Endothelial cell of umbilical vein (primary cell): ENCODE results near the gene MAGI1. TPM values are rescaled to one million over a fixed set of nuclear protein-coding genes. Genes with fewer than 3 reads are reported as not detected.

Experiments
- BruUV-seq: library from RNA; stranded (reverse); fragments of 400-500 nt; replicated peaks from 2 replicates; lab custom pipeline; 2021; lab: Mats Ljungman, UMichigan
- CTCF ChIA-PET: fragments of 300-600, 350-600 bp; sonication (Branson Sonifier 250); formaldehyde crosslinking; loops from one replicate; lab custom pipeline; 2021; ENCODE audit warnings: antibody characterized with exemption, inconsistent platforms; lab: Charles Lee
- POLR2A ChIA-PET: fragments of 300-600, 350-600 bp; sonication (Branson Sonifier 250); formaldehyde crosslinking; loops from one replicate; lab custom pipeline; 2021; ENCODE audit warnings: antibody characterized with exemption, inconsistent platforms; lab: Charles Lee
- DNase-seq: peaks from one replicate; pipeline ENCODE4 v3.0.0-alpha.2; 2011; ENCODE audit warnings: low read depth, low spot score
- FAIRE-seq: peaks from 2 replicates; lab custom pipeline; 2011; peaks lifted over from hg19 to GRCh38; lab: Jason Lieb, UNC
- H2AFZ ChIP-seq: 2 replicates; pipeline ENCODE4 v1.6.0; 2012; ENCODE audit warnings: low read depth, low read length, control low read depth, inconsistent platforms
- H3K27ac ChIP-seq: 2 replicates; pipeline ENCODE4 v1.5.1; 2011; ENCODE audit warnings: low read depth, mild to moderate bottlenecking, control low read depth, low read length, moderate library complexity; ENCODE audit not compliant: insufficient read depth
- H3K27me3 ChIP-seq, 2 experiments: 2 replicates each; pipeline versions ENCODE4 v1.6.0 to v1.6.1; 2011; ENCODE audit warnings: low read length in 2 of 2, mixed read lengths in 1 of 2; ENCODE audit not compliant: control insufficient read depth in 2 of 2, insufficient read depth in 2 of 2
- H3K36me3 ChIP-seq, 2 experiments: 2 replicates in 1 of 2; 3 replicates in 1 of 2; pipeline ENCODE4 v1.5.1; 2011; ENCODE audit warnings: low read length in 2 of 2, mild to moderate bottlenecking in 1 of 2, moderate library complexity in 1 of 2; ENCODE audit not compliant: control insufficient read depth in 2 of 2, insufficient read depth in 2 of 2; ENCODE audit errors: extremely low read depth in 1 of 2
- H3K4me1 ChIP-seq: 3 replicates; pipeline ENCODE4 v1.5.1; 2011; ENCODE audit warnings: mild to moderate bottlenecking, low read length; ENCODE audit not compliant: control insufficient read depth, insufficient read depth; ENCODE audit errors: extremely low read depth
- H3K4me2 ChIP-seq: 2 replicates; pipeline ENCODE4 v1.6.1; 2011; ENCODE audit warnings: low read length, control low read depth, mixed read lengths; ENCODE audit not compliant: insufficient read depth
- H3K4me3 ChIP-seq, 3 experiments: fragments of 200-600 bp in 1 of 3; sonication (generic), shearing (Covaris generic) in 1 of 3; replicated peaks in 1 of 3; 2 replicates each; pipeline ENCODE4 v1.5.1; 2011 to 2016; ENCODE audit warnings: control low read depth in 3 of 3, low read length in 3 of 3, mild to moderate bottlenecking in 2 of 3, inconsistent platforms in 1 of 3, low read depth in 1 of 3, moderate library complexity in 1 of 3; ENCODE audit not compliant: insufficient read depth in 1 of 3
- H3K79me2 ChIP-seq: 2 replicates; pipeline ENCODE4 v1.6.0; 2012; ENCODE audit warnings: low read length, inconsistent platforms; ENCODE audit not compliant: control insufficient read depth, insufficient read depth
- H3K9ac ChIP-seq: replicated peaks from 2 replicates; pipeline ENCODE3; 2011; ENCODE audit warnings: low read length, control low read depth; ENCODE audit not compliant: insufficient read depth; ENCODE audit errors: extremely low read depth
- H3K9me1 ChIP-seq: replicated peaks from 3 replicates; pipeline ENCODE4 v1.6.0; 2011; ENCODE audit warnings: mild to moderate bottlenecking, low read length; ENCODE audit not compliant: control insufficient read depth, insufficient read depth; ENCODE audit errors: extremely low read depth
- H3K9me3 ChIP-seq: replicated peaks from 2 replicates; pipeline ENCODE4 v1.5.1; 2012; ENCODE audit warnings: low read length, inconsistent platforms; ENCODE audit not compliant: control insufficient read depth, insufficient read depth
- H4K20me1 ChIP-seq: replicated peaks from 2 replicates; pipeline ENCODE3; 2011; ENCODE audit warnings: mild to moderate bottlenecking, low read length; ENCODE audit not compliant: control insufficient read depth, insufficient read depth; ENCODE audit errors: extremely low read depth
- CTCF ChIP-seq, 2 donors: IDR thresholded peaks; 1 replicate in 1 of 2; 2 replicates in 1 of 2; pipeline ENCODE4 v1.5.1; 2011; ENCODE audit warnings: low read length in 2 of 2, mild to moderate bottlenecking in 2 of 2, moderate library complexity in 2 of 2, control low read depth in 1 of 2, inconsistent platforms in 1 of 2, low read depth in 1 of 2; ENCODE audit not compliant: insufficient read depth in 1 of 2; ENCODE audit errors: extremely low read depth in 1 of 2
- EZH2 ChIP-seq: IDR thresholded peaks from 2 replicates; pipeline ENCODE4 v1.6.1; 2012; ENCODE audit warnings: borderline replicate concordance, low read depth, mild to moderate bottlenecking, moderate library complexity, low read length, inconsistent platforms; ENCODE audit not compliant: severe bottlenecking
- FOS ChIP-seq: IDR thresholded peaks from 2 replicates; pipeline ENCODE4 v1.6.1; 2011; ENCODE audit warnings: mild to moderate bottlenecking, low read length, moderate library complexity, borderline replicate concordance; ENCODE audit not compliant: insufficient read depth
- GATA2 ChIP-seq: IDR thresholded peaks from 2 replicates; pipeline ENCODE4 v1.7.0; 2011; ENCODE audit warnings: low read depth, mild to moderate bottlenecking, moderate library complexity, mixed read lengths, low read length; ENCODE audit not compliant: insufficient read length, insufficient read depth
- JUN ChIP-seq: IDR thresholded peaks from 2 replicates; pipeline ENCODE4 v1.6.1; 2011; ENCODE audit warnings: borderline replicate concordance, low read depth; ENCODE audit not compliant: insufficient read length, insufficient read depth
- MAX ChIP-seq: IDR thresholded peaks from 2 replicates; pipeline ENCODE4 v1.6.1; 2011; ENCODE audit not compliant: insufficient read depth, insufficient read length
- MYC ChIP-seq: IDR thresholded peaks from one replicate; pipeline ENCODE4 v1.6.1; 2011; ENCODE audit warnings: mild to moderate bottlenecking, low read depth, low read length
- POLR2A ChIP-seq: IDR thresholded peaks from 2 replicates; pipeline ENCODE4 v1.6.1; 2012; ENCODE audit warnings: low read depth, mild to moderate bottlenecking, control low read depth, low read length
- POLR2AphosphoS5 ChIP-seq: IDR thresholded peaks from 2 replicates; pipeline ENCODE4 v1.6.1; 2012; ENCODE audit warnings: low read depth, mild to moderate bottlenecking, control low read depth, low read length, moderate library complexity; ENCODE audit not compliant: insufficient read depth
- dilution Hi-C: fragments of 300-500 bp; cut with MboI; formaldehyde crosslinking; loops from one replicate; pipeline ENCODE4 v1.15.0; 2019; ENCODE audit warnings: low sequenced_read_pairs; ENCODE audit not compliant: extremely low pct_ligation_motif_present
- intact Hi-C: fragments of 100-400 bp; cut with micrococcal nuclease; formaldehyde crosslinking; loops from one replicate; pipeline ENCODE4 v1.10.0; 2022
- polyA plus RNA-seq, 4 experiments: library from polyadenylated mRNA; depleted of rRNA in 3 of 4; stranded (reverse) in 3 of 4; unstranded in 1 of 4; fragments of >200 nt; gene quantifications; 2 replicates each; pipeline versions ENCODE4 v1.2.1 to v1.2.3, GENCODE V29; 2011 to 2012; ENCODE audit warnings: missing spikeins in 1 of 4
- total RNA-seq: library from RNA; stranded (reverse); gene quantifications from 2 replicates; pipeline ENCODE4 v1.2.3, GENCODE V29; 2021

The MAGI1 gene
- total and polyA plus RNA-seq, 2 donors (not counting 3 experiments of a cell fraction or from before 2014, with no cell fraction given): 10.1 to 47.9 TPM

GRCh38 chr3:65888980-65889706 lies 149.6 kb downstream of the MAGI1 start:
- BruUV-seq: no TSS peak
- ChIA-PET CTCF (interaction anchor here (0.6 to 1.4 kb wide), 7 partner anchors 10 to 157 kb away, joined by 3 to 4 read pairs (median 3); no protein-coding TSS in a partner anchor), POLR2A (interaction anchor here (0.5 kb wide), 1 partner anchor 179 kb away, joined by 4 read pairs; no protein-coding TSS in a partner anchor)
- peak; percentile 67 for FAIRE-seq
- Histone ChIP-seq H3K9me3 (no peaks in the 10 kb centered on the region), H3K27ac (no peak overlapping the region), H4K20me1 (peaks cover 8% of the 10 kb centered on the region), H3K4me2 (no peak overlapping the region), H3K79me2 (peaks cover 3% of the 10 kb centered on the region), H3K4me1 (peaks cover 9% of the 10 kb centered on the region), H3K9ac (no peak overlapping the region), H2AFZ (no peak overlapping the region), H3K36me3 (no peaks in the 10 kb centered on the region), H3K4me3 (no peak overlapping the region), H3K27me3 (no peaks in the 10 kb centered on the region), H3K9me1 (no peaks in the 10 kb centered on the region)
- intact Hi-C loops: loop anchor here (1.0 kb wide), 1 partner anchor 10 kb away; no protein-coding TSS in a partner anchor
- dilution Hi-C loops: no loop called here
- peak; percentile 74 for TF ChIP-seq FOS
- TF ChIP-seq CTCF (IDR thresholded peaks at IDR 0.05; ENCODE audit: extremely low read depth in 1 of 2, insufficient read depth in 1 of 2, low read depth in 1 of 2, low read length in 2 of 2): no peak
- no peak for TF ChIP-seq GATA2
- TF ChIP-seq MAX: no peak
- TF ChIP-seq EZH2: no peak
- no peak for TF ChIP-seq POLR2AphosphoS5
- TF ChIP-seq POLR2A: no peak
- TF ChIP-seq MYC: no peak
- peak; percentile 79 for TF ChIP-seq JUN
- DNase-seq: peak; percentile 56
